ENCODE measurements around the gene ATP6V1G1. TPM values are rescaled to one million over a fixed set of nuclear protein-coding genes. Genes with fewer than 3 reads are reported as not detected.

Gene ATP6V1G1
- total RNA-seq, 4 donors from 2014 or later: 105 to 191 (median 176) TPM

DNA sequence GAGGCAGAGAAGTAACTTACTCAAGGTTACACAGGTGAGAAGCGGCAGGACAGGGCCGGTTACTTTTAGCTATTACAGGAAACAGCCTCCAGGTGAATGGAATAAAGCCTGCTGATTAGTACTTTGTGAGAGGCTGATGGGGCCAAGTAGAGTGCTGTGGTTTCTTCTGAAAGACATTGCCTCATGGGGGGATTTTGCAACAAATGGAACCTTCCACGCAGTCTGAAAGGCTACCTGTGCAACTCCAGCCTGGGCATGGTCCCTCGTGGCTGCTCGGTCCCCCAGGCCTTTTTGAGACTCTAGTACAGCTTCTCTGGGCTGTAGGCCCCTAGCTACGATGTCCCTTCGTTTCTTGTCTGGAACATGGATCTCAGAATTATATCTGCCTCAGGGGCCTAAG is 25.5 kb downstream of the ATP6V1G1 start:
- no peak for ATAC-seq
- no peaks in the 10 kb centered on the region for H3K9me3 ChIP-seq
- TF ChIP-seq POLR2A (IDR thresholded peaks at IDR 0.05) (no peak), CTCF (IDR thresholded peaks at IDR 0.05 in 4 of 5, conservative IDR thresholded peaks at IDR 0.05 in 1 of 5) (no peak)
- no peak overlapping the region for H3K4me3 ChIP-seq
- H3K36me3 ChIP-seq: no peaks in the 10 kb centered on the region
- no peaks in the 10 kb centered on the region for H3K27me3 ChIP-seq
- no peak for DNase-seq
- in situ Hi-C loops (cut with MboI; ENCODE audit: low sequenced_read_pairs in 4 of 4) (no loop called here), intact Hi-C loops (cut with DNase I; ENCODE audit: low total_unique reads) (no loop called here)
- no peak overlapping the region for H3K27ac ChIP-seq
- H3K4me1 ChIP-seq: peaks cover 7 to 9% of the 10 kb centered on the region in 2 donors

DNA sequence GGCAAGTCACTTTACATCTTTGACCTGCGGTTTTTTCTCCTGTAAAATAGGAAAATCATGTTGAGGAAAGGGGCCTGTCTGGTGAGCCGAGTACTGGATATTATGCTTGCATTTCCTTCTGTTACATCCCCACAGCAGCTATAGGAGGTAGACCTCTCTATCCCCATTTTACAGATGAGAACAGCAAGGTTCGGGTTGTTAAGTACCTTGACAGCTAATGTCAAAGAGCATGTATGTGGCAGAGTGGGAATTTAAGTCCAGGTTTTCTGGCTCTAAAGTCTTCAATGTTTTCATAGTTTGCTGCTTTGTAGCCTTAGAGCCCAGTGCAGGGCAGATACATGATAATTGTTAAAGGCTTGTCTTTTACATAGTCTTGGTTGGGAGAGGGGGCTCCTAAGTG is 26.4 kb downstream of the ATP6V1G1 start:
- in situ Hi-C loops (cut with MboI; ENCODE audit: low sequenced_read_pairs in 4 of 4): no loop called here
- Histone ChIP-seq H3K27ac (no peak overlapping the region), H3K36me3 (peaks cover 0 to 5% of the 10 kb centered on the region in 2 donors), H3K27me3 (no peaks in the 10 kb centered on the region), H3K4me1 (peaks cover 7 to 9% of the 10 kb centered on the region in 2 donors), H3K9me3 (no peaks in the 10 kb centered on the region), H3K4me3 (no peak overlapping the region)
- DNase-seq (no peak), ATAC-seq (no peak)
- TF ChIP-seq CTCF (IDR thresholded peaks at IDR 0.05 in 4 of 5, conservative IDR thresholded peaks at IDR 0.05 in 1 of 5) (no peak), POLR2A (IDR thresholded peaks at IDR 0.05) (no peak)
- intact Hi-C loops (cut with DNase I; ENCODE audit: low total_unique reads): no loop called here

DNA sequence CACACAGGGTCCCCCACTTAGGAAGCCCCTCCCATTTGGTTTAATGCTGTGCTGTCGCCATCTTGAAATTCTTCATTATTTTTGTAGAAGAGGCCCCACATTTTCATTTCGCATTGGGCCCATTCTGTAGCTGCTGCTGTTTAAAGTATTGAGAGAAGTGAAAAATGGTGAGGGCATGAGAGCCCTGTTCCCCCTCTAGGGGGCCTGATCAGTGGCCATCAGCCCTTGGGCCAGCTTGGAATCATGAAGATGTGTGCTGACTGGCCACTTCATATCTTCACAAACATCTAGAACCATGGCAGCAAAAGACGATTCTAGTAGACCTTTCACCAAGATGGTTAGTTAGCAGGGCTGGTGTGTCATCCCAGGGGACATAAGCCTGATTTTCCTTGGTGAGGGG is 26.8 kb downstream of the ATP6V1G1 start:
- in situ Hi-C loops (cut with MboI; ENCODE audit: low sequenced_read_pairs in 4 of 4): no loop called here
- no peak for DNase-seq
- no peak for ATAC-seq
- no peaks in the 10 kb centered on the region for H3K9me3 ChIP-seq
- H3K27me3 ChIP-seq: no peaks in the 10 kb centered on the region
- no peak for TF ChIP-seq CTCF (IDR thresholded peaks at IDR 0.05 in 4 of 5, conservative IDR thresholded peaks at IDR 0.05 in 1 of 5)
- TF ChIP-seq POLR2A (IDR thresholded peaks at IDR 0.05): no peak
- peaks cover 7 to 9% of the 10 kb centered on the region in 2 donors for H3K4me1 ChIP-seq
- H3K4me3 ChIP-seq: no peak overlapping the region
- H3K27ac ChIP-seq: no peak overlapping the region
- H3K36me3 ChIP-seq: peaks cover 0 to 9% of the 10 kb centered on the region in 2 donors
- intact Hi-C loops (cut with DNase I; ENCODE audit: low total_unique reads): no loop called here

DNA sequence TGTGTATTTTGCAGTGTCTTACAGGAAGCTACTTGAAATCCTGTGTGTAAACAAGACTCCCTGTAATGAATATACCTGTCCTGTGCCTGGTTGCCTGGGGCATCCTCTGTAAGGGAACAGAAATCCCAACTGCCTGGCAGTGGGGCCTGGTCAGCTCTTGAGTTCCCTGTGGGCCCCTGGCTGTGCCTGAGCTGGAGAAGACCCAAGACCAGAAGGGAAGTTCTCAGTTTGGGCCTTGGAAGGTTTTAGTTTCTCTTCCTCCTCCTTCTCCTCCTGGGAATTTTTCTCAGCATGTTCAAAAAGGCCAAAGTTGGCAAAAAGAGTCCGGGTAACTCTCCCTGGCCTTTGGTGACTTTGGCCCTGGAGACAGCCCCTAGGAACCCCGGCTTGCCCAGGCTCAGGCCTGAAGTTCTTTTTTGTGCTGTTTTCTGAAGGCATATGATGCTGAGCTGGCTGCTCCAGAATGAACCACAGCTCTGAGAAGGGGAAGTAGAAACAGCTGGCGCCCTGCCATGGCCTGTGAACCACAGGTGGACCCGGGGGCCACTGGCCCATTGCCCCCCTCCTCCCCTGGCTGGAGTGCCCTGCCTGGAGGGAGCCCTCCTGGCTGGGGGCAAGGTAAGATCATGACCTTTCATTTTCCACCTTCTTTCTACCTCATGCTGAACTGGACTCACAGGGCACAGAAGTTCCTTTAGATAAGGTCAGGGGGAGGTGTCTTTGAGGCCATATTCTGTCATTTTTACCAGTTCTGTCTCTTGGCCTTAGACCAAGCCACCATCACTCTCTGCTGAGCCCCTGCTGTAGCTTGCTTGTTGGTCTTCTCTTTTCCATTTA is 29.3 kb downstream of the ATP6V1G1 start:
- in situ Hi-C loops (cut with MboI; ENCODE audit: low sequenced_read_pairs in 4 of 4) (no loop called here), intact Hi-C loops (cut with DNase I; ENCODE audit: low total_unique reads) (no loop called here)
- Histone ChIP-seq H3K9me3 (no peaks in the 10 kb centered on the region), H3K27me3 (no peaks in the 10 kb centered on the region), H3K36me3 (peaks cover 0 to 11% of the 10 kb centered on the region in 2 donors), H3K4me3 (no peak overlapping the region), H3K4me1 (peaks cover 6 to 8% of the 10 kb centered on the region in 2 donors), H3K27ac (no peak overlapping the region)
- no peak for ATAC-seq
- no peak for TF ChIP-seq POLR2A (IDR thresholded peaks at IDR 0.05)
- no peak for TF ChIP-seq CTCF (IDR thresholded peaks at IDR 0.05 in 4 of 5, conservative IDR thresholded peaks at IDR 0.05 in 1 of 5)
- DNase-seq: peak in 1 of 2 donors; percentile 29
